K562 (cell line): ENCODE data around the gene EGLN1. TPM values are rescaled to one million over a fixed set of nuclear protein-coding genes. Genes with fewer than 3 reads are reported as not detected.

ENCODE experiments used
- ATAC-seq: fragments of 200-7000 bp; cut with Tn5 transposase; 3 replicates; pipeline ENCODE4 v1.9.1; 2020; ENCODE audit warnings: moderate library complexity
- BruUV-seq: library from RNA; stranded (reverse); fragments of 400-500 nt; replicated peaks from 2 replicates; lab custom pipeline; 2021; lab: Mats Ljungman, UMichigan
- CTCF ChIA-PET: fragments of 300-600 bp; formaldehyde crosslinking; extraction: SDS; loops from one replicate; lab custom pipeline; 2021; ENCODE audit warnings: low intra/inter-chr PET ratio; lab: Yijun Ruan, JAX
- POLR2A ChIA-PET: fragments of 300-600, 350-650 bp; sonication (Branson Sonifier 250); formaldehyde crosslinking; extraction: SDS; loops from one replicate; lab custom pipeline; 2021; ENCODE audit warnings: antibody characterized with exemption, inconsistent platforms; lab: Yijun Ruan, JAX
- DNase-seq, 4 experiments: peaks; one replicate each; pipeline versions ENCODE4 v3.0.0 to v3.0.0-alpha.2; 2011 to 2018; ENCODE audit warnings: low spot score in 3 of 4, mixed read lengths in 3 of 4; ENCODE audit errors: extremely low read depth in 1 of 4
- FAIRE-seq: peaks from 2 replicates; lab custom pipeline; 2011; peaks lifted over from hg19 to GRCh38; lab: Jason Lieb, UNC
- H2AFZ ChIP-seq: 2 replicates; pipeline ENCODE4 v1.6.0; 2011; ENCODE audit warnings: low read depth, low read length, control low read depth, inconsistent platforms
- H3K27ac ChIP-seq: fragments of 200-600 bp; 3 replicates; pipeline ENCODE4 v1.8.0; 2011; ENCODE audit warnings: low read depth, mild to moderate bottlenecking, control low read depth, inconsistent platforms, low read length, moderate library complexity, mixed read lengths; ENCODE audit errors: extremely low read depth
- H3K27me3 ChIP-seq, 2 experiments: fragments of 300-600 bp in 1 of 2; 2 replicates in 1 of 2; 3 replicates in 1 of 2; pipeline versions ENCODE4 v1.6.0 to v1.8.0; 2011; ENCODE audit warnings: inconsistent platforms in 2 of 2, low read length in 2 of 2, mild to moderate bottlenecking in 1 of 2, mixed read lengths in 1 of 2, moderate library complexity in 1 of 2; ENCODE audit not compliant: control insufficient read depth in 2 of 2, insufficient read depth in 2 of 2
- H3K36me3 ChIP-seq: fragments of 300-600 bp; 3 replicates; pipeline ENCODE4 v1.8.0; 2011; ENCODE audit warnings: mild to moderate bottlenecking, low read length, inconsistent platforms; ENCODE audit not compliant: control insufficient read depth, insufficient read depth
- H3K4me1 ChIP-seq, 2 experiments: fragments of 200-600 bp in 1 of 2; replicated peaks in 1 of 2; 2 replicates in 1 of 2; 3 replicates in 1 of 2; pipeline versions ENCODE4 v1.5.1 to v1.8.0; 2011; ENCODE audit warnings: inconsistent platforms in 2 of 2, low read length in 2 of 2, mild to moderate bottlenecking in 1 of 2, mixed read lengths in 1 of 2, moderate library complexity in 1 of 2; ENCODE audit not compliant: control insufficient read depth in 2 of 2, insufficient read depth in 2 of 2
- H3K4me2 ChIP-seq: 2 replicates; pipeline ENCODE4 v1.6.1; 2011; ENCODE audit warnings: low read length, control low read depth, inconsistent platforms, mixed read lengths; ENCODE audit not compliant: insufficient read depth
- H3K4me3 ChIP-seq: fragments of 200-600 bp; sonication (generic), shearing (Covaris generic); 2 replicates; pipeline ENCODE4 v1.5.1; 2016; ENCODE audit warnings: control low read depth, inconsistent platforms
- H3K79me2 ChIP-seq: fragments of 200-600 bp; 3 replicates; pipeline ENCODE4 v1.8.0; 2011; ENCODE audit warnings: low read length, inconsistent platforms; ENCODE audit not compliant: control insufficient read depth, insufficient read depth
- H3K9ac ChIP-seq, 2 experiments: 2 replicates each; pipeline versions ENCODE4 v1.6.0 to v1.6.1; 2011; ENCODE audit warnings: low read depth in 2 of 2, low read length in 2 of 2, control low read depth in 1 of 2, inconsistent platforms in 1 of 2, mild to moderate bottlenecking in 1 of 2, mixed read lengths in 1 of 2; ENCODE audit not compliant: insufficient read depth in 1 of 2
- H3K9me1 ChIP-seq: one replicate; pipeline ENCODE4 v1.6.0; 2011; ENCODE audit warnings: inconsistent platforms, mild to moderate bottlenecking, low read length, moderate library complexity; ENCODE audit not compliant: control insufficient read depth, insufficient read depth
- H3K9me3 ChIP-seq: replicated peaks from 2 replicates; pipeline ENCODE4 v1.5.1; 2011; ENCODE audit warnings: low read depth, low read length, inconsistent platforms; ENCODE audit not compliant: control insufficient read depth, insufficient read depth
- H4K20me1 ChIP-seq: replicated peaks from 2 replicates; pipeline ENCODE4 v1.6.1; 2011; ENCODE audit warnings: low read length, inconsistent platforms, mixed read lengths; ENCODE audit not compliant: control insufficient read depth, insufficient read depth
- ATF2 ChIP-seq: sonication (generic); formaldehyde crosslinking; IDR thresholded peaks from 2 replicates; pipeline ENCODE4 v1.8.1; 2022; ENCODE audit warnings: missing genetic modification reagents
- ELF1 ChIP-seq: fragments of 200-800 bp; sonication (Bioruptor generic); IDR thresholded peaks from 2 replicates; pipeline ENCODE4 v1.6.1; 2016; ENCODE audit warnings: missing genetic modification characterization, missing compliant biosample characterization
- PYGO2 ChIP-seq: fragments of 450-650 bp; IDR thresholded peaks from 2 replicates; pipeline ENCODE4 v1.6.1; 2016; ENCODE audit warnings: mild to moderate bottlenecking, missing genetic modification characterization, moderate library complexity, missing compliant biosample characterization
- USF2 ChIP-seq: sonication (generic); formaldehyde crosslinking; IDR thresholded peaks from 2 replicates; pipeline ENCODE4 v1.5.0; 2020; ENCODE audit warnings: missing genetic modification reagents
- ZNF224 ChIP-seq: sonication (generic); formaldehyde crosslinking; IDR thresholded peaks from 2 replicates; pipeline ENCODE4 v1.8.0; 2022; ENCODE audit warnings: mild to moderate bottlenecking, missing genetic modification reagents
- ZNF717 ChIP-seq: fragments of 250-450 bp; sonication (Bioruptor Pico); IDR thresholded peaks from 2 replicates; pipeline ENCODE4 v1.5.0; 2021
- WGBS: fragments of 100-300 bp; shearing (Covaris generic); methylation state at CpG from one replicate; pipeline ENCODE4 v1.1.6; 2016; ENCODE audit warnings: low coverage, mixed read lengths; ENCODE audit not compliant: insufficient coverage; ENCODE audit errors: missing lambda C conversion rate; 5-methylcytosine and 5-hydroxymethylcytosine counted together
- in situ Hi-C: fragments of 300-500 bp; cut with MboI; formaldehyde crosslinking; loops from 4 replicates; pipeline ENCODE4 v1.15.0; 2018; ENCODE audit warnings: inconsistent platforms, mixed read lengths
- intact Hi-C: fragments of 100-400 bp; cut with micrococcal nuclease; formaldehyde crosslinking; loops from 2 replicates; pipeline ENCODE4 v1.14.2; 2022
- polyA plus RNA-seq, 8 experiments: library from polyadenylated mRNA; depleted of rRNA in 4 of 8; stranded (reverse) in 5 of 8; unstranded in 3 of 8; fragments of >200 nt; fragmentation: Nextera tagmentation in 2 of 8; fragmentation: Illumina TruSeq in 1 of 8; extraction: Ambion mirVana in 2 of 8; extraction: Trizol in 1 of 8; gene quantifications; 2 replicates each; pipeline versions ENCODE4 v1.2.1 to v1.2.3, GENCODE V29; 2011 to 2014; ENCODE audit warnings: inconsistent platforms in 1 of 8, missing spikeins in 1 of 8
- total RNA-seq, 7 experiments: library from RNA; depleted of rRNA in 6 of 7; stranded (reverse); fragments of >200 nt in 6 of 7; fragmentation: Illumina TruSeq in 2 of 7; extraction: Trizol in 2 of 7; gene quantifications; 2 replicates each; pipeline versions ENCODE4 v1.2.1 to v1.2.3, GENCODE V29; 2011 to 2021; ENCODE audit warnings: low replicate concordance in 1 of 7

Gene EGLN1
- total and polyA plus RNA-seq, 9 of the 15 experiments (the other 6 are each of a cell fraction or from before 2014, with no cell fraction given), result 5.2 to 54.3 (median 24.6) TPM

- TF ChIP-seq ATF2 (CRISPR knock-in tag), result no peak
- no peak for TF ChIP-seq ZNF224 (CRISPR knock-in tag)
- TF ChIP-seq ZNF717 (CRISPR knock-in tag), result no peak
- TF ChIP-seq USF2 (CRISPR knock-in tag), result no peak
These were observed 38.8 kb downstream of the EGLN1 start (continued) for GRCh38 chr1:231383159-231383860.

- in situ Hi-C loops (no loop called here), intact Hi-C loops (no loop called here)
- no peak for ATAC-seq
- Histone ChIP-seq H3K27me3 (no peaks in the 10 kb centered on the region), H3K27ac (no peak overlapping the region), H3K4me1 (0 out of 5 replicates have a peak, but pooled peaks cover 0 to under 1% of the 10 kb centered on the region in 2 experiments), H3K79me2 (peaks cover 89% of the 10 kb centered on the region), H3K4me2 (no peak overlapping the region), H2AFZ (no peak overlapping the region), H4K20me1 (peaks cover 16% of the 10 kb centered on the region)
- DNase-seq, result no peak
- CTCF ChIA-PET, result no interaction called here
- TF ChIP-seq ELF1 (tag) (no peak), PYGO2 (tag) (no peak)
- TF ChIP-seq, all 486 proteins: peak for 0
- WGBS, result 93% methylated on average over 3 of the region's 3 CpGs
- H3K9me1 ChIP-seq, result no peaks in the 10 kb centered on the region
- no peaks in the 10 kb centered on the region; the same call in 2 of the 3 replicates for H3K36me3 ChIP-seq
- no peak overlapping the region for H3K4me3 ChIP-seq
- POLR2A ChIA-PET, result interaction anchor here (0.6 to 1.2 kb wide), 4 partner anchors 10 to 144 kb away, joined by 3 to 4 read pairs (median 3); no protein-coding TSS in a partner anchor
- FAIRE-seq, result no peak
- H3K9ac ChIP-seq, result no peak overlapping the region
- no TSS peak for BruUV-seq
- H3K9me3 ChIP-seq, result no peaks in the 10 kb centered on the region
These were observed 39.7 kb downstream of the EGLN1 start for GRCh38 chr1:231382426-231382825.
